Stimulated activated CD8-positive, alpha-beta memory T cell treated with anti-CD3 and anti-CD28 coated beads, Interleukin-7, amount 100 ng/mL, for 4 hours (primary cell): ENCODE results near the gene PHF12.

ENCODE experiments used
- DNase-seq, 2 donors: peaks; one replicate each; pipeline ENCODE4 v3.0.0-alpha.2; 2020; ENCODE audit warnings: low read depth in 2 of 2

PHF12 gene

DNA sequence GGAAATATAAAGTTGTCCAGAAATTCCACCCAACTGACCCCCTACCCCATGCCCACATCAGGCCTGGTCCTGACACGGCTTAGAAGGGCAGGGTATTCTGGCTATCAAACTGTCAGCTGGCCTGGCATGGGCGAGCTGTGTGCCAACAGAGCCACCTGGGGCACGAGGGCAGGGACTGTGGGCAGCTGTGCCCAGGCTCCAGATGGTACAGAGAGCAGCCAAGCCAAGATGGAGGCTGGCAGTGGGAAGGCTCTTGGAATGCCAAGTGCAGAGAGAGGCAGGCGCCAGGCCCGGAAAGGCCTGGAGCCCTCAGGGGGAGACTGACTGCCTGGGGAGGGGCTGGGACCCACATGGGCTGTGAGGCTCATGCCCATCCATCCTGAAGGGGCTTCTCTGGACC is 24.3 kb upstream of the PHF12 start:
- DNase-seq = no peak

DNA sequence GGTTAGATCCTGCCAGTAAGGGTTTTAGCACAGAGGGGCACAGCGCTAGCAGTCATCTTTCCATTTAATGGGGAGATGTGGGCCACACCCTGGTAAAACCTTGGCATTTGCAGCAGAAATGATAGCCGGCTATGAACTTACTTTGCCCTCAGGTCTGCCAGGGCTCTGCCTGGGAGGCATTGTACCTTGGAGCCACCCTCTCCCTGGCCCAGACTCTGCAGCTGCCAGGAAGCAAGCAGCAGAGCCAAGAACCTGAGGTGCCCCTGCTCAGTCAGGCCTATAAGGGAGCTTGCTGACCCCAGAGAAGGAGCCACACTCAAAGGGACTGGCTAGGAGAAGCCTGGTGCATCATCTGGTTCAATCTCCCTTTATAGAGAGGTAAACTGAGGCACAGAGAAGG is 23.7 kb upstream of the PHF12 start:
- DNase-seq = no peak

DNA sequence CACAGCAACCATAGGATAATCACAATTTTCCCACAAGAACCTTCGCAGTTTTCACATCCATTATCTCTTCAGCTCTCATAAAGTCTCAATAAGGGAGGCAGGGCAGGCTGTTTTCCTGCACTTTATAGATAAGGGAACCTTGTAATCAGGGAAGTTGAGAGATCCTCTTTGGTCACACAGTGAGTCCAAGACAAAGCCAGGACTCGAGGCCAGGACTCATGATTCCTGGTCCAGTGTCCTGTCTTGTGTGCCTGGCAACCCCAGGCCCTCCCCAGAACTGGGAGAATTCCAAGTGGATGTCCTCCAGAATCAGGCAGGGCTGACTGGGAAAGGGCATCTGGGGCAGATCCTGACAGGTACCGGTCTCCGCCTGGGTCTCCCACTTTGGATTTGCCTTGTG is 23.1 kb upstream of the PHF12 start:
- DNase-seq = no peak

DNA sequence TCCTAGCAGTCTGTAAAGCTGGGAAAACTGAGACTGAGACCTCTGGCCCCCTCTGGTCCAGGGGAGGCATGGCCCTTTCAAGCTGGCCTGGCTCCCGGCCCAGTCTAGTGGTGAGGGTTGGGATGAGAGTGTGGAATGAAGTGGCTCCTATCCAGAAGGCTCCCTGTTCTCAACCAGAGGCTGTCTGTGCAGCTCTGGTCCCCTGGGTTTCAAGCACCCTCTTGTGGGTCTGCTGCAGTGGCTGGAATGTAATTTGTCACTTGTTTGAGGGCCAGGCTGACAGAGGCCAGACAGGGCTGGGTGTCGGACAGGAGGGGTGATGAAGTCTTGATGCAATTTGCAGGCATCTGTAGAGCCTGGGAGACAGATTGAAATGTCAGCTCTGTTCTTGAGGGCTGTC is 22.1 kb upstream of the PHF12 start:
- DNase-seq = no peak

DNA sequence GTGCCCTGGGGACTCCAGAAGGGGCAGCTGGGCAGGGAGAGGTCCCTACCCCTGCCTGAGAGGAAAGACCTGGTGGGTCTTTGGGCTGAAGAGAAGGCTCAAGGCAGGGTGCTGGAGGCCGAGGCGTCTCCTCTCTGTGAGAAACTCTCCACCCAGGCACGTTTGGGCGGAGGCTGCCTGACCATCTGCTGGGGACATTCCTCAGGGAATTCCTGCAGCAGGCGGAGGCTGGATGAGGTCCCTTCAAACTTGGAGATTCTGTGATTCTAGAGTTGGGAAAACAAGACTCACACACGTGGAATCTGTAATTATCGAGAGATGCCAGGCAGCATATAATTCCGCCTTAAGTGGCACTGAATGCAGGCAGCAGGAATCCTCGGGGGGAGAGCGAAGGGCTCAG is 21.1 kb upstream of the PHF12 start:
- no peak for DNase-seq

DNA sequence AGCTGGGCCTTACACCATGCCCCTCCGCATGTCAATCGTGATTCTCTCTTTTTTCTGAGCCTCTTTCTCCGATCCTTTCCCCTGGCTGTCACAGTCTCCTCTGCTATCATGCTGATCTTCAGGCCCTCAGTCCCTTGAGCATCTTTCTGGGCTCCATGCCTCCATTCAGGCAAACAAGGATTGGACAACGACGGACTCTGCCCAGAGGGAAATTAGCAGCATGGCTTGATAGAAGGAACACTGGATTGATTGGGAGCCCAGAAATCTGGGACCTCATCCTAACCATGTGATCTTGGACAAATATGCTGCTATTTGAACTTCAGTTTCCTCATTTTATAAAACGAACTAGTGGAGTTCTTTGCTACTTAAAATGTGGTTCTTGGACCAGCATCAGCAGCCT is 19.6 kb upstream of the PHF12 start:
- no peak for DNase-seq

DNA sequence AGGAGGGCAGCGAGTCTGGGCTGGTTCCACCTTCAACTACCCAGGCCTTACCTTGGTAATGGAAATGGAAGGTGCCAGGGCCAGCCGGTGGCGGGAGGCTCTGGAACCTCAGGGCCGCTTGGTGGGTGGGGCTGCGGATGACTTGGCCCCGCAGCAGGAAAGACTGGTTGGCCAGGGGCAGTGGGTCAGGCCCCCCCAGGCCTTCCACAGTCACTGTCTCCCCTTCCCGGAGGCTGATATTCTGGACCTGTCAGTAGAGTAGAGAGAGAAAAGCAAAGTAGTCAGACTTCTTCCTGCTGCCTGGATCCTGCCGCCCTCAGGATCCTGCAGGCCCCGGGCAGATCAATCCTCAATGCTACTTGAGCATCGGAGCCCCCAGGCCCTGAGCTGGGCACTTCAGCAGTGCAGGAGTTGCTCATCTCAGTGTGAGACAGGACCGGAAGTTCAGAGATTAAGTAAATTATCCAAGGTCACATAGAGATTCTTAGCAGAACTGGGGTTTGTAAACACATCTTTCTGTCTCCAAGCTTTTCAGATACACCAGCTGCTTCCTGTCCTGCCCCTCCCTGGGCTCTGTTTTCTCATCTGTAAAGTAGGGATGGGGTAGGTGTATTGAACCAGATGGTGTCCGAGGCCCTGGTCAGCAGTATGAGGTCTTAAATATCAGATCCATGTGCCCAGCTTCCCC is 18.5 kb upstream of the PHF12 start:
- no peak for DNase-seq

DNA sequence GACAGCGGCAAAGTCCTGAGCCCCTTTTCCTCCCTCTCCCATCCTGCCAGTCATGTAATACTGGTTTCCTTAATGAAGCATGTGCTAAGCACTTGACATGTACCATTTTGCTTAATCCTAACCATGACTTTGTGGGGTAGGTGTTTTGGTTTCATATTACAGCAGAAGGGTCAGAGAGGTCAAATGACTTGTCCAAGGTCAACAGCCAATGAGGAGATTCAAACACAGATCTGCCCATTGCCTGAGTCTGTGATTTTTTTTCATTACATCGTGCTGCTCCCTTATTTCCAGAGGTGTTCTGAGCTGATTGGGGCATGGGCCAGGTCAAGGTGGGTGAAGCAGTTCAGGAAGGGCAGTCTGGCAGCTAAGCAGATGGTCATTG is 17.6 kb upstream of the PHF12 start:
- DNase-seq = no peak

DNA sequence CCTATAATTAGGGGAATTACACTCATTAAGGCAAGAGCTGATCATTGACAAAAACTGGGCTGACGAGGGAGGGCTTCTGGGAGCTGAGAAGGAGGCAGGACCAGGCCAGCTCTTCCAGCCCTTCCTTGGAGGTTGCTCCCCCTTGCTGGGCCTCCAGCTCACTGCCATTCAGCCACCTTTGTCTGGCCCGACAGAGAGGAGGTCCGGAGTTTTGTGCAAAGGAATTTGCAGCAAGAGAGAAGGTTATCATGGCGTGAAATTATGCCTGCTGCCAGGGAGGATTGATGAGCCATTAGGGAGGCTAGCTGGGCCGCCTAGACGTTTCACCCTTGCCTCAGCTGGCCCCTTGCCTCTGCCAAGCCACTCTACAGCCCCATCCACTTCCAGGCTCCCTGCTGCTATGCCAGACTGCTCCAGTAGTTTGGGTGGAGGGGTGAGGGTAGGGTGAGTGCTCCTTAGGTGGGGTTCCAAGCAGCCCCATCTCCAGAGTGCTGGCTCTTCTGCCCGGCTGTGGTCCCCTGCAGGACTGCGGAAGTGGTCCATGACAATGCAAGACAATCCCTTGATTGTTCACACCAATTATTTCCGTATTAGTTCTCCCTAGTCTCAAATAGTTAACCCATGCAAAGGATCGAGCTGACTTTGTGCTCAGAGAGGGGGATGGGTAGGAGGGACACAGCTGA is 17.1 kb upstream of the PHF12 start:
- DNase-seq = no peak

DNA sequence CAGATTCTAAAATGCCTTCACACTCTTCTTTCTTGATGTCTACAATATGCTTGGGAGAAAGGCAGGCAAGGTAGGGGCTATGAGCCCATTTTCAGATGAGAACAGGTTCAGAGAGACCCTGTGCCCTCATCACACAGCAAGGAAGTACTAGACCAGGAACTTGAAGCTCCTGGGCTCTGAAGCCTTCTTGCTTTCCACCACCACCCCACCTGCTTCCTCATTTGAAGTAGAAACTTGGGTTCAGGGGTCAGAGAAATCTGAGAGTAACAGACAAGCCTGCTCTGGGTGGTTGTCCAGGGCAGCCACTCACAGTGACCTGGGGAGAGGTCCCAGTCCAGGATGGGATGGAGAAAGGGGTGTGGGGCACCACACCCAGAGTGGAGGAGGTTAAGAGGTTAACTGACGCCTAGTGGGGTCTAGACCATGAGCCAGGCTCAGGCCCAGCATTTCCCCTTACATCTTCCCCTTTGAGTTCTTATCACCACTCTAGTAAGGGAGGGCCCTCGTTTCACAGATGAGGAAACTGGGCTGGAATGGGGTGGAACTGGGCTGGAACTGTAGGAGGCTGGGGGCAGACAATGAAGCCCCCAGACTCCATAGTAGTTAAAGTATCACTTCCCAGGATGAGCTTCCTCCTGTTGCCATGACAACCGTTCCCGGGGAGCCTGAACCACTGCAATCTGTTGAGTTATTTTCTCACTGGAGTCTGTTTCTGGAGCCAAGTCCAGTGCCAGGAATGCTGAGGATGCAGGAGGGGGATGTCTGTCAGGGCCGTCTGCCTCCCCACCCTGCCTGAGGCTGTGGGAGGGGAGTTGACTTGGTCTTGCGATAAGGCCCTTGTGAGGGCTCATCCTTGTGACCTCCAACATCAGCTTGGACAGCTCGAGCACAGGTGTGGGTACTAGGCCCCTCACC is 16.2 kb upstream of the PHF12 start:
- no peak for DNase-seq

DNA sequence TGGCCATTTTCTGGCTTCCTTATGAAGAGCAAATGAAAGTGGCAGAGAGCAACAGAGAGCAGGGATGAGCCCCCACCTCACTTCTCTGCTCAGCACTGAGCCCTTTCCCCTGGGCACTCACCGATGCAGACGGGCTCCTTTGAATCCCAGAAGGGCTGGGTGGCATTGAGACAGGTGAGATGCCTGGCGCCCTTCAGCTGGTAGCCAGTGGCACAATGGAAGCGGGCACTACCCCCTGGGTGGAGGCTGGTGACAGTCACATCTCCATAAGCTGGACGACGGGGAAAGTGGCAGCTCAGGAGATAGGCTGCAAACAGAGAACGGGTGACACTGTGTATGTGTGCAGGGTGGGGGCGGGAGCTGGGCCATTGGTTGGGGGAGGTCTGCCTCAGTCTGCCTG is 12.5 kb upstream of the PHF12 start:
- no peak for DNase-seq

DNA sequence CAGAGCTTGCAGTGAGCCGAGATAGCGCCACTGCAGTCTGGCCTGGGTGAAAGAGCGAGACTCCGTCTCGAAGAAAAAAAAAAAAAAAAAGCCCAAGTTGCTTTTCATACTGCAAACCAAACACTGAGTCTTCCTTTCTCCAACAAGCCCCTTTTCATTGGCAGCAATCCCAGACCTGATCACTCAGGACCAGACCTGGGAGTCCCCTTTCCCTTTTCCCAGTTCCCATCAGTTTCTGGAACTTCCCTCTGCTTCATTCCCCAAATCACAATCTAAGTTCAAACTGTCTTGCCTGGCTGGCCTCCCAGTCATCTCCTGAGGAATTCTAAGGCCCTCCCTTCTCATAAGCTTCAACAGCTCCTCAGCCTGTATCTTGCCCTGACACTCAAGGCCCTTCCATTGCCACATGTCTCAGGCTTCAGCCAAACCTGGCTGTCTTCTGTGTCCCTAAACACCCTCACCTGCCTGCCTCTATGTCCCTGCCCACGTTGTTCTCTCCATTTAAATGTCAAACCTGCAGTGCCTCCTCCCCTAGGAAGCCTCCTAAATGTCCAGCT is 11.8 kb upstream of the PHF12 start:
- DNase-seq = no peak

DNA sequence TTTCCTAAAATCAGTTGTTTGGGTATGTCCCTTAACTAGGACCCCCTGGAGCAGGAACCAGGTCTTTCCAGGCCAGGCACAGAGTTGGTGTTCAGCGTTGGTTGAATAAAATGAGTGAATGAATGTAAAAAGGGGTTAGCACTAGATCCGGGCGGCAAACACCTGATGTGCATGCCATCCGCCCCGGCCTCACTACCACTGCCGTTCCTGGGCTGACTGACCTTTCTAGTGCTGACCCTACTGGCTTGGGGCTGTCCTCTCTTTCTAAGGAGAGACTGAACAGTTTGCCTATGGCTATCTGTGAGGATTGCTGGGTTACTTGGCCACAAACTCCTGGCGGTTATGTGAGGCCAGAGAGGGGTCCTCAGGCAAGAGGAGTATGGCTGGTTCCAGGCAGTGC is 10.1 kb upstream of the PHF12 start:
- DNase-seq = no peak

DNA sequence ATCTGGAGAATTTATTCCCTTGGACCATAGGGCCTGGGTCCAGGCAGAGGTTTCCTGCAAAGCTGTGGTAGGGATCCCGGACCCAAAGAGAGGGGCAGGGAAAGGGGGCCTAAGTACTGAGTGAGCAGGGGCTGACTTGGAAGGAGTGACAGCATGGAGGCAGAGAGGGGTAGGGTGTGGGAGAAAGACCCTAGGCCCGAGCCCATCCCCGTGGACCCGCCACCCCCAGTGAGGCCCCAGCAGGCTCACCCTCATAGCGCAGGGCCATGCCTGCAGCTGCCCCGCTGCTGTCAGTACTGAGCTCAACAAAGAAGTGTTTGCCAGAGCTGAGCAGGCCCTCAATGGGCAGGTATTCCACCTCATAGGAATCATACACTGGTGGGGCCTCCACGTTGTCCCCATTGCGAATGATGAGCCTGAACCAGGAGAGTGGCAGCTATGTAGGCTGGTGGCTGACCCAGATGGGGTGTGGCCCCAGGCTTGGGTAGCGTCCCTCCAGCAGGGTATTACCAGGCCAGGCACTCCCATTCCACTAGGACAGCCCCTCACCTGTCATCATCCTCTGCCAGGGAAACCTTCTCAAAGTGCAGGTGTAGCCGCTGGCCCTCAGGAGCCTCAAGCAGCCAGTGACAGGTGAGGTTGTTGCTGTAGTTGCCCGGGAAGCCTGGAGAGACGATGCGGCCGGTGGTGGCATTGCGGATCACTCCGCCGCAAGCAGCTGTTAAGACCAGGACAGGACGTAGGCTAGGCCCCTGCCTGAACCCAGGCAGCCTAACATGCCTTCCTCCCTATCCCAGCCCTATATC is 9.1 kb upstream of the PHF12 start:
- no peak for DNase-seq

DNA sequence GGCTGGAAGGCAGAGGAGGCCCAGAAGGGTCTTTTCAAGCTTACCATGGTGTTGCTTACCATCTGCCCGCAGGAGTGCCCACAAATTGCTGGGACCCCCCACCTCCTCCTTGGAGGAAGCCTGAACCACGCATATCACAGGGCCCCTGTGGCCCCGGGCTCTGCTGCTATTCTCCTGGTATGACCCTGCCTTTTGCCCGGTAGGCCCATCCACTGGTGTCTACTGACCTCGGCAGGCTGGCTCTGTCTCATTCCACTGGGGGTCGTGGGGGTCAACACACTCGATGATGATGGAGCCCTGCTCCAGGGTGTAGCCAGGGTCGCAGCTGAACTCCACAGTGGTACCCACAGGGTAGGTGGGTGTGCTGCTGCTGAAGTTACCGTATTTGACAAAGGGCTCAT is 8.2 kb upstream of the PHF12 start:
- no peak for DNase-seq

DNA sequence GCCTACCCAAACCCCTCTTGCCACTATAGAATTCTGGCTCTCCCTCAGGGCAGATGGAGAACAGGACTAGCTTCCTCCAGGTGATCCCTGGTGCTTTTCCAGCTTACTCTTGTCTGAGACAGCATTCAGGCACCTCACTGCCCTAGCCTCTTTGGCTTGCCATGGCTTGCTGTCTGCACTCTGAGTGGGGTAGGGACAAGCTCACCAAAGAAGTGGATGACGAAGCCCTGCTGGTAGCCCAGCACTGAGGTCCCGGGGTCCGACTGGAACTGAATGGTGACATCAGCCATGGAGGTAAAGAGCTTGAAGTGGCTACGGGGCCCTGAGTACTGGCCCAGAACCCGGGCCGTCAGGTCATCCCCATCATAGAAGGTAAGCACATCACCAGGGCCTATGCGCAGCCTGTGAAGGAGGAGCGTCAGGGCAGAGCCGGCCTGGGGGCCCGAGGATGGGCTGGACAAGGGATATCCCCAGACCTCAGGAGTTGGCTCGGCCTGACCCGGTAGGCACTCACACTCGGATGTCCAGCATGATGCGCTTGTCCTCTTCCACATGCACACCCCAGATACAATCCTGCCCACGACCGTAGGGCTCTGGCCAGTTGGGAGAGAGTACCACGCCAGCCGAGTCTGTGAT is 7.6 kb upstream of the PHF12 start:
- DNase-seq = no peak

DNA sequence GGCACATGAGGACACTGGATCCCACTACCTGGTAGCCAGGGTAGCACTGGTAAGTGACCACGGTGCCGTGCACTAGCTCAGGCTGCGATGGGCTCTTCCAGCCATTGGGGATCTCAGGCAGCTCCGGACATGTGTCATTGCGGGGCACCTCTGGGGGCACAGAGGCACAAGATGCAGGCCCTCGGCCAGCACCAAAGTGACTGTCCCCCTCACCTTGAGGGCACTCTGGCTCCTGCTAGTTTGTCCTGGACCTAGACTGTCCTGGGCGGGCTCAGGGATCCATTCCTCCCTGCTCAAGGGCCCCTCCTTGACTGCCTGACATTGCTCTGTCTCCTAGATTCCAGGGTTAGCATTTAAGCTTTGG is 6.7 kb upstream of the PHF12 start:
- DNase-seq = no peak

DNA sequence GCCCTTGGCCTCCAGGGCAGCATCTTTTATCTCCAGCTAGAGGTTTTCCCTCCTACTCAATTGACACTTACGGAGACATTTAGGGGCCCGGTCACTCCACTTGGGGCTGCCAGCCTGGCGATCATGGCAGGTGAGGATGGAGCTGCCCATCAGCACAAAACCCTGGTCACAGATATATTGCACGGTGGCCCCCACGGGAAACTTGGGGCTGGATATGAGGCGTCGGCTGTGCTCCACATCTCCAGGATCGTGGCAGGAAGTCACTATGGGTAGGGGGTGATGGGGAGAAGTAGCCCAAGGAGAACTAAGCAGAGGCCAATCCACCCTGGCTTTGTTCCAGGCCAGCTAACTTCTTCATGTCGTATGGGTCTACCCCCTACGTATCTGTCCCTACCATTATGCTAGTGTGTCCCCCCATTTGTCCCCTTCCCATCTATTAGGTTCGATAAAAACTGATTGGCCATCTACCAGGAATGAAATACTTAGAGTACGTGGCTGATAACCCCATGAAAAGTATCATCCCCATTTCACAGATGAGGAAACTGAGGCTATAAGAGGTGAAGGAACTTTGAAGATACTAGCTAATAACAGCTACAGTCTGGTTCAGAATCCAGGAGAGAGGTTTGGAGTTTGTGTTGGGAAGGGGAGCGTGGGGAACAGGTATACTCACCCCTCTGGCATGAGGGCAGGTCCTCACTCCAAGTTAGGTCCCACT is 6.1 kb upstream of the PHF12 start:
- no peak for DNase-seq

DNA sequence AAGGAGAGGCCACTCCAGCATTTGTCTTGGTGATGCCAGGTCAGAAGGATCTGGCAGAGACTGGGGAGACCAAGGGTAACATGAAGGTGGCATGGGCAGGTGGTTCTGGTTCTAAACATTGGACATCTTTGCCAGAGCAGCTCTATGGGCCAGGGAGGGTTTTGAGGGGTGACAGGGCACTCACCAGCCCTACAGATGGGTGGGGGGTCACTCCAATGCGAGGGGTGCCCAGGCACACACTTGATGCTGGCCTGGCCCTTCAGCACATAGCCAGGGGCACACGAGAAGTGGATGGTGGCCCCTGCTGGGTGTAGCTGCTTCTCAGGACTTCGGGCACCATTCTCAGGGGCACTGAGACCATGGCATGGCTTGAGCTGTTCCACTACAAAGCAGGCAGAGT is 5.5 kb upstream of the PHF12 start:
- no peak for DNase-seq

DNA sequence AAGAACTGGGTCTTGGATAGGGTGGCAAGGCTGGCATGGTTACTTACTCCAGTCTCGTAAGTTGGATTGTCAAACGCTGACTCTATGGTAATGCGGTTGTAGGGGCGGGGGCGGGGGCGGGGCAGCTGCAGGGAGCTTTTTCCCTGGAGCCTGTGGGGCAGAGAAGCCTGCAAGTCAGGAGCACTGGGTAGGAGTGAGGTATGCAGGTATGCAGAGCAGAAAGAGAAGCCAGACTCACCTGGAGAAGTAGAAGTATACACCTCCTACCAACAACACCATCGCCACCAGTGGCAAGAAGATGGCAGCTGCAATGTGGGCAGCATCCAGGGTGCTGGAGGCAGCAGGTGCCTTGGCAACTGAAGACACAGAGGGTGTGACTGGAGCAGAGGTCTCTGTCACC is 4.8 kb upstream of the PHF12 start:
- DNase-seq = no peak

DNA sequence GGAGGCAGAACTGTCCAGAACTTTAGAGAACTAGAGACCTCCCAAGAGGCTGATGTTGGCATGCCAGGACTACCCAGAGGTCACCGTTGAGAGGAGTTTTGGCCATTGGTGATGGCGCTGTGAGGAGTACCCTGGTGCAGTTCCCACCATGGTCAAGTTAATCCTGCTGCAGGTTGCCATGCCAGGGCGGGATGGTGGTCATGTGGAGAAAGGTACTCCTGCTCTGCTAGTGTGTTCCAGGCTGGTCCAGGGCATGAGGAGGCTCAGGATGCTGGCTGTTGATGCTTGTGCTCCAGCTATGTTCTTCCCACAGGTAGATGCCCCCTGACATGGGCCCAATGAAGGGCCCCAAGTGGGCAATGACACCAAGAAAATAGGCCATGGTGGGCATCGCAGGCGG is 4.1 kb upstream of the PHF12 start:
- no peak for DNase-seq
